Activated T-helper 17 cell treated with anti-CD3 and anti-CD28 coated beads, Interleukin-2, amount 50 U/mL, for 72 hours (primary cell): ENCODE data around the gene F2RL2. TPM values are rescaled to one million over a fixed set of nuclear protein-coding genes. Genes with fewer than 3 reads are reported as not detected.

Experiments used
- ATAC-seq: fragments of 150-1000 bp; cut with Tn5 transposase; replicated peaks from 2 replicates; pipeline ENCODE4 v1.10.0; 2021; ENCODE audit warnings: mild to moderate bottlenecking, moderate library complexity
- H3K27ac Mint-ChIP-seq: one replicate; pipeline ENCODE4 v1.8.0; 2022; ENCODE audit warnings: mixed read lengths
- H3K27me3 Mint-ChIP-seq: one replicate; pipeline ENCODE4 v1.8.0; 2022; ENCODE audit warnings: mixed read lengths
- H3K36me3 Mint-ChIP-seq: one replicate; pipeline ENCODE4 v1.8.0; 2022; ENCODE audit warnings: low read depth, mild to moderate bottlenecking, mixed read lengths
- H3K4me1 Mint-ChIP-seq: one replicate; pipeline ENCODE4 v1.8.0; 2022; ENCODE audit warnings: mixed read lengths
- H3K4me3 Mint-ChIP-seq: one replicate; pipeline ENCODE4 v1.8.0; 2022; ENCODE audit warnings: mild to moderate bottlenecking, mixed read lengths
- H3K9me3 Mint-ChIP-seq: one replicate; pipeline ENCODE4 v1.8.0; 2022; ENCODE audit warnings: mixed read lengths
- total RNA-seq, 2 donors: library from RNA; stranded (reverse); gene quantifications; one replicate each; pipeline ENCODE4 v1.2.3, GENCODE V29; 2022

The F2RL2 gene, protein sequence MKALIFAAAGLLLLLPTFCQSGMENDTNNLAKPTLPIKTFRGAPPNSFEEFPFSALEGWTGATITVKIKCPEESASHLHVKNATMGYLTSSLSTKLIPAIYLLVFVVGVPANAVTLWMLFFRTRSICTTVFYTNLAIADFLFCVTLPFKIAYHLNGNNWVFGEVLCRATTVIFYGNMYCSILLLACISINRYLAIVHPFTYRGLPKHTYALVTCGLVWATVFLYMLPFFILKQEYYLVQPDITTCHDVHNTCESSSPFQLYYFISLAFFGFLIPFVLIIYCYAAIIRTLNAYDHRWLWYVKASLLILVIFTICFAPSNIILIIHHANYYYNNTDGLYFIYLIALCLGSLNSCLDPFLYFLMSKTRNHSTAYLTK
- 1 to 10 TPM in 1 of 2 donors, not detected in 1; 1.1 TPM for total RNA-seq

DNA sequence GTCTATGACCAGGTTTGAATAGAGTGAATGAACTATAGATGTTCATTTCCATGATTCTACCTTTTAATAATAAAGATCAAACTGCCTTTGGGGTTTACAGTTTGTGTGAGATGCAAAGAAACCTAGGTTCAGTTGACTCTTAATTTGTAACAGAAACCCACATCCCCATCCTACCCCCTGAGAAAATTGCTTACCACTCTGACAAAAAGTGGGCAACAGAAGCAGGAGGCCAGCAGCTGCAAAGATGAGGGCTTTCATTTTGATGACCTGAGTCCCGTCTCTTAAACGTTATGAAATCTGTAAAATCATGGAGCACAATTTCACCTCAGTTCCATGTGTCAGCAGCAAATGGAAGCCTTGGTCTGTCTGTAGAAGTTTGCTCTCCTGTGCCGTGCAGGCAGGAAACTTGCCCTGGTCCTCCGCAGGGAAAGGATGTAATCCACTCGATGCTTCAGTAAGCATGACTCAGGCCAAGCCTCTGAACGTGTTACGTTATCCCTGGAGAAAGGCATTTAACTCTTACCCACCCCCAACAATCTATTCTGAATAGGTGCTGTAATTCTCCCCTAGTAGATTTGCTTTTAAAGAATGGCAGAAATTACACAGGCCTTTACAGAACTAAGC lies at the start of gene F2RL2:
Gene F2RL2 (minus strand): TSS at position 431 of the 624 bp plus-strand sequence. CDS start 173 bp downstream, at position 258.
- peaks cover 14% of the 10 kb centered on the region for H3K4me1 Mint-ChIP-seq
- no peaks in the 10 kb centered on the region for H3K9me3 Mint-ChIP-seq
- ATAC-seq, result peak; percentile 31
- H3K36me3 Mint-ChIP-seq, result peaks cover 83% of the 10 kb centered on the region
- peak within 1 kb of the TSS; percentile 55 for H3K27ac Mint-ChIP-seq
- no peaks in the 10 kb centered on the region for H3K27me3 Mint-ChIP-seq
- H3K4me3 Mint-ChIP-seq, result no peak within 1 kb of the TSS

DNA sequence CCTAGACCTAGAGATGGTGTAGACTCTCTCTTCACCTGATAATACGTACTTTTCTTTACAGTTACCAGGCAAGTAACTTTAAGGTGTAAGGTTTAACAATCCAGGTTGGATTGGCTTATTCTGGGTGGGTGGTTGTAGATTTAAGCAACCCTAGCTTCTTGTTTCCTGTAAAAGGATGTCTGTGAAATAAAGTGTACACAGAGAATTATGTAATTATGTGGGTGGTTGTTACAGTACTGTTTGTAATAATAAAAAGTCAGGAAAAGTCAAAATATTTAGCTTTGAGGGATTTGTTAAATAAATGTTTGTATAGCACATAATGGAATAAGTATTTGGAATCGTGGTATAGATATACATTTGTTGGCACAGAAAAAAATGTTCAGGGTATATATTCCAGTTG lies 49.0 kb upstream of the F2RL2 start:
- H3K27me3 Mint-ChIP-seq, result no peaks in the 10 kb centered on the region
- H3K9me3 Mint-ChIP-seq, result no peaks in the 10 kb centered on the region
- no peak overlapping the region for H3K27ac Mint-ChIP-seq
- H3K4me1 Mint-ChIP-seq, result no peaks in the 10 kb centered on the region
- ATAC-seq, result no peak
- peaks cover 99% of the 10 kb centered on the region for H3K36me3 Mint-ChIP-seq
- H3K4me3 Mint-ChIP-seq, result no peak overlapping the region

DNA sequence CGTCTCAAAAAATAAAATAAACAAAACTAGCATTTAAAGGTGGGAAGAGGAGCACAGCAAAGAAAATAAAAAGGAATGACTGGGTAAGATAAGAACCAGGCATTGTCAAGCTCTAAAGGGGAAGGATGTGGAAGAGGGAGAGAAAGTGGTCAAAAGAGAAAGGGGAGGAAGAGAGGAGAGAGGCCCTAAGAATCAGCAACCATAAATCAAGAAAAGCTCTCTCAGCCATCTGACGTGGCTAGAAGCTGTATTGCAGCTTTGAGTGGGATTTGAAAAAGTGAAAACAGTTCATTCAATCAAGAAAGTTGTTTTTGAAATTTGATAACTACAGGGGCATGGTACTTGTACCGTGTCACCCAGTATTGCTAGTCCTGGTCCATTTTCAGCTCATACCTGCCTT lies 47.3 kb upstream of the F2RL2 start:
- H3K9me3 Mint-ChIP-seq, result no peaks in the 10 kb centered on the region
- peaks cover 99% of the 10 kb centered on the region for H3K36me3 Mint-ChIP-seq
- H3K27ac Mint-ChIP-seq, result peak overlapping the region; percentile 23
- no peaks in the 10 kb centered on the region for H3K4me1 Mint-ChIP-seq
- ATAC-seq, result no peak
- no peak overlapping the region for H3K4me3 Mint-ChIP-seq
- H3K27me3 Mint-ChIP-seq, result no peaks in the 10 kb centered on the region

DNA sequence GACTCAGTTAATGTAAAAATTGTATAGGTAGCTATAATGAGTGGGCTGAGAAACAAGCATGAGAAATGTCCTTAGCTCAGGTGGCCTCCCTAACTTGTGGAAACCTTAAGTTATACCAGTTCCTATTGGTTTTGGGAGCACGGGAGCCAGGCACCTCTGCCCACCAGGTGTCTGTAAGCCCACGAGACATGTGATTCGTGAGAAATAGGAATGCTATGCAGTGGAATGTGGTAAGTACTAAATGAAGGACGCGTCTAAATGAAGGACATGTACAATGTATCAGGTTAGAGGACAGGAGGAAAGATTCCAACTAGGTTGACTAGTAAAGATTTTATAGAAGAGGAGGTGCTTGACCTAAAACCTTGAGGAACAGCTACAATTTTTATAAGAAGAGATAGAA lies 46.0 kb upstream of the F2RL2 start:
- no peaks in the 10 kb centered on the region for H3K27me3 Mint-ChIP-seq
- H3K27ac Mint-ChIP-seq, result no peak overlapping the region
- H3K9me3 Mint-ChIP-seq, result no peaks in the 10 kb centered on the region
- ATAC-seq, result no peak
- H3K4me1 Mint-ChIP-seq, result no peaks in the 10 kb centered on the region
- H3K36me3 Mint-ChIP-seq, result peaks cover 99% of the 10 kb centered on the region
- no peak overlapping the region for H3K4me3 Mint-ChIP-seq

DNA sequence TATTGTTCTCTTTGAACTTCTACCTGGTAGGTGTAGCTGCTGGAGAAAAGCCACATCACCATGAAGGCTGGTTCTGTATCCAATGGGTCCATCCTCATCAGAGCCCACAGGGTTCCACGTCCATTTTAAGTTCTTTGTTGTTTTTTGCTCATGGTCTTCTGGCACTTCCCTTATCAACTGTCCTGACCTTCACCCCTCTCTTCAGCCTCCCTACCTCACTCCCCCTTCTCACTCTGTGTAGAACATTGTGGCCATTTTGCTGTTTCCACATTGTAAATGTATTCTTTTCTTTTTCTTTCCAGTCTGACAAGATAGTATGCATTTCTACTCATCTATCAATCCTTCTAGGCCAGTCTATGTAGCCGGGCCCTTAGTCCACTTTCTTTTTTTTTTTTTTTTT lies 44.3 kb upstream of the F2RL2 start:
- Mint-ChIP-seq H3K27me3 (no peaks in the 10 kb centered on the region), H3K9me3 (no peaks in the 10 kb centered on the region), H3K27ac (peak overlapping the region; percentile 18), H3K4me3 (no peak overlapping the region), H3K4me1 (peaks cover 4% of the 10 kb centered on the region), H3K36me3 (peaks cover 99% of the 10 kb centered on the region)
- ATAC-seq, result no peak

DNA sequence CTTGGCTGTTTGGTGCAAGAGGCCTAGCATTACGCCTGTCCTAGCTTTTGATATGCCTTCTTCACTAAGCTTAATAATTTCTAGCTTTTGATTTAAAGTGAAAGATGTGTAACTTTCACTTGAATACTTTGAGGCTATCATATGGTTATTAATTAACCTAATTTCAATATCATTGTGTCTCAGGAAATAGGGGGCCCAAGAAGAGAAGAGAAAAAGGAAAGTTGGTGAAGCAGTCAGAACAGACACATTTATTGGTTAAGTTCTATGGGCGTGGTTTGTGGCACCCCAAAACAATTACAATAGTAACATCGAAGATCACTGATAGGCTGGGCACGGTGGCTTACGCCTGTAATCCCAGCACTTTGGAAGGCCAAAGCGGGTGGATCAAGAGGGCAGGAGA lies 40.9 kb upstream of the F2RL2 start:
- H3K27ac Mint-ChIP-seq, result no peak overlapping the region
- H3K36me3 Mint-ChIP-seq, result peaks cover 97% of the 10 kb centered on the region
- no peak overlapping the region for H3K4me3 Mint-ChIP-seq
- no peaks in the 10 kb centered on the region for H3K27me3 Mint-ChIP-seq
- H3K4me1 Mint-ChIP-seq, result peaks cover 4% of the 10 kb centered on the region
- no peaks in the 10 kb centered on the region for H3K9me3 Mint-ChIP-seq
- no peak for ATAC-seq

DNA sequence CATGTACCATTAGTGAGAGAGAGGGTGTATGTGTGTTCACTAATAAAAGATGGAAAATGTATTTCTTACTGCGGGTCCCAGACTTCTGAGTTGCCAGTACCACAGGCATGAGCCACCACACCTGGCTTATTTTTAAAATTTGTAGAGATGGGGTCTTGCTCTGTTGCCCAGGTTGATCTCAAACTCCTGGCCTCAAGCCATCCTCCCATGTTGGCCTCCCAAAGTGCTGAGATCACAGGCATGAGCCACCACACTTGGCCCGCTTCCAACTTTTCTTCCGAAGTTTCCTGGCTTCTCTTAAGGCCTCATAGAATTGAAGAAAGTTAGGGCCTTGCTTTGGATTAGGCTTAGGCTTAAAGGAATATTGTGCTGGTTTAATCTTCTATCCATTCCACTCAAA lies 40.4 kb upstream of the F2RL2 start:
- H3K27ac Mint-ChIP-seq, result no peak overlapping the region
- H3K4me3 Mint-ChIP-seq, result no peak overlapping the region
- peaks cover 97% of the 10 kb centered on the region for H3K36me3 Mint-ChIP-seq

DNA sequence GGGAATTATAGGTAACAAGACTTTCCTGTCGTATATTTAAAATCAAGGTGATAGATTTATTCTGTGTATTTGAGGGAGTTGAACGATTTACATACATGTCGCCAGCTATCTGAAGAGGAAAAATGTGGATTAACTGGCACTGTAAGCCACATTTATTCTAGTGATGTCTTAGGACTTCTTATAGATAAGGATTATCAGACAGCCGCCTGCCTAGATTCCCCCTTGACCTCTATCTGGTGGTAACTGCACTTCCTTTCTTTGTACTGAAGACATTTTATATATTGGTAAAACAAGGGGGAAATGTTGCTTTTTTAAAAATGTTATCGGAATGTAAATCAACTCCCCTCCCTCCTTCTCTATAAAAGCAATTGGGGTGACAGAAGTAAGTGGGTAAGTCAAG lies 39.3 kb upstream of the F2RL2 start:
- peaks cover 4% of the 10 kb centered on the region for H3K4me1 Mint-ChIP-seq
- no peaks in the 10 kb centered on the region for H3K9me3 Mint-ChIP-seq
- H3K27ac Mint-ChIP-seq, result peak overlapping the region; percentile 25
- H3K4me3 Mint-ChIP-seq, result no peak overlapping the region
- H3K27me3 Mint-ChIP-seq, result no peaks in the 10 kb centered on the region
- ATAC-seq, result no peak
- peaks cover 98% of the 10 kb centered on the region for H3K36me3 Mint-ChIP-seq

More for the DNA sequence above, 40.4 kb upstream of the F2RL2 start:
- Mint-ChIP-seq H3K4me1 (peaks cover 4% of the 10 kb centered on the region), H3K9me3 (no peaks in the 10 kb centered on the region), H3K27me3 (no peaks in the 10 kb centered on the region)
- no peak for ATAC-seq

DNA sequence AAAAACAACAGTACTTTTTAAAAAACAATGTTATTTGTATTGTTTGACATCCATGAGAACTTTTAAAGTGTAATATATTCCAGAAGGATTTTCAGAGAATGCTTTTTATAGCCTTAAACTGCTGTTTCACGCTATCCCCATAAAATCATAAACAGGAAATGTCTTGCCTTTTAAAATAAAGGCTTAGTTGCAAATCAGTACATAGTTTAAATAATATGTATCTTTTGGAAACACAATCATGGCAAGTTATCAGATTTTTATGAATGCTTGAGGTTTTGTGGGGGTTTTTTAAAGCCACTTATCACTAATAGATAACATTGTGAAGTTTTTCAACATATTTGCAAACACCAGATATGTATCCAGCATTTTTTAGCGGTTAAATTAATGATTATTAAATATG lies 37.2 kb upstream of the F2RL2 start:
- peaks cover 98% of the 10 kb centered on the region for H3K36me3 Mint-ChIP-seq
- ATAC-seq, result no peak
- no peaks in the 10 kb centered on the region for H3K9me3 Mint-ChIP-seq
- H3K4me1 Mint-ChIP-seq, result peaks cover 4% of the 10 kb centered on the region
- no peaks in the 10 kb centered on the region for H3K27me3 Mint-ChIP-seq
- no peak overlapping the region for H3K27ac Mint-ChIP-seq
- no peak overlapping the region for H3K4me3 Mint-ChIP-seq

DNA sequence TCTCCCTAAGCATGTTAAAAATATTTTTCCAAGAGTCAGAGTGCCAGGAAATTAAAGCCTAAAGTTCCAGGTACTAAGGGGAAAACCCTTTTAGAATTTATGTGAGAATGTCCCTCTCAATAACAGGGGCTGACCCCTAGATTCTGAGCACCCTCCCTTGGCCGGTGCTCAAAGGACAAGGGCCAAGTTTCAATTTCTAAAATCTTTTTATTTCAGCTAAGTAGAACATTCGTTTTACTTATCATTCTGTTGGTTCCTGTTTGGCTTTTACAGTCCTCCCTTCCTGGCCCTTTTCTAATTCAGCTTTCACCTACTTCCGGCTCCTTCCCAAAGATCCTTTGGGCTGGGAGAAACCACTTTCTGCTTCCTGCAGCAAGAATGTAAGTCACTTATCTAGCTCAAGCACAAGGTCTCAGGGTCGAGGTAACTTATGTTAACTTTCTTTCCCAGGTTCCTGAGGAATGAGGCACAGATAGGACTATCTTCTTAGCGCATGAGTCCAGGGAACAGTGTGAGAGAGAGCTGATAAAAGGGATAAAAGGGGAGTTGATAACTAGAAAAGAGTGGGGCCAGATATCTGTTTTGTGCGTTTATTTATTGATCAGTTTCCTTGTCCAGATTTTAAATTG lies 34.6 kb upstream of the F2RL2 start:
- no peaks in the 10 kb centered on the region for H3K9me3 Mint-ChIP-seq
- ATAC-seq, result no peak
- H3K27me3 Mint-ChIP-seq, result no peaks in the 10 kb centered on the region
- peak overlapping the region; percentile 11 for H3K27ac Mint-ChIP-seq
- H3K4me1 Mint-ChIP-seq, result peaks cover 3% of the 10 kb centered on the region
- peaks cover 98% of the 10 kb centered on the region for H3K36me3 Mint-ChIP-seq
- no peak overlapping the region for H3K4me3 Mint-ChIP-seq

DNA sequence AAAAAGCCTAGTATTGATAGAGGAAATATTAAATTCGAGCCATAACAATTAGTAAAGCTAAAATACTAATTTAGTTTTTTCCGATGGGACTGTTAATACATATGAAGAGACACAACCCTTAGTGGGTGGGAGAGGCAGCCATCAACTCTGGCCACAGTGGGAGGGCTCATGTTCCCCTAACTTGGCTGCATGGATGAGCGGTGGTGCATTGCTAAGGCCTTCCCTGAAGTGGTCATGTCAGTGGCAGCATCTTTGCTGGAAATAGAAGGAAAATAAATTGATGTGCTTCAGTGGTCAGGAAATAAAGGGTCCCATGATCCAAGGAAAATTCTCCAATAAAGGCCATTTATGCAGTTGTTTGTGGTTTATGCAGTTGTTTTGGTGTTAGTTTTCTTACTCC lies 33.9 kb upstream of the F2RL2 start:
- H3K9me3 Mint-ChIP-seq, result no peaks in the 10 kb centered on the region
- H3K27me3 Mint-ChIP-seq, result no peaks in the 10 kb centered on the region
- H3K27ac Mint-ChIP-seq, result peak overlapping the region; percentile 11
- no peak for ATAC-seq
- no peak overlapping the region for H3K4me3 Mint-ChIP-seq
- H3K4me1 Mint-ChIP-seq, result peaks cover 7% of the 10 kb centered on the region
- H3K36me3 Mint-ChIP-seq, result peaks cover 98% of the 10 kb centered on the region

DNA sequence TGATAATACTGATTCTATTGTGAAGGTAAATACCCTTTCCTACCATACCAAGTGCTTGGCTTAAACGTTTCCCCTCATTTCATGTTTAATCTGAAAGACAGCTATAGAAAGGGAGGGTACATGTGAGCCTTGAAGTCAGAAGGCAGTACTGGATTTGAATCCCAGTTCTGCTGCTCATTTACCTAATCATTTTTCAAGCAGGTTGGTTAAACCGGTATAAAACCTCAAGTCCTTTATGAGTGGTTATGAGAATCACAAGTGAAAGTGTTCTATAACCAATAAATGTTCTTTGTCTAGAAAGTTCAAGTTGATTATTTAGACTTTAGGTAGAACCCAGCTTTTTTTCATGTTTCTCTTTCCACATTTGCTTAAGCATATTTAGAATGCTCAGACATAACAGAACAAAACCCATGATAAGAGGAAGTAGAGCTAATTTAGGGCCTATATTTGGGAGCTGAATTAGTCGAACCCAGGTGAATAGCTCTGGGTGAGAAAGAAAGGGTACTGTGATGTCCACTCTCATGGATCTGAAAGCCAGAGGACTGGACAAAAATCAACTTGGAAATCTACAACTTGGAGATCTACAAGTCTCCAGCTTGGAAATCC lies 29.7 kb upstream of the F2RL2 start:
- H3K27me3 Mint-ChIP-seq, result no peaks in the 10 kb centered on the region
- H3K36me3 Mint-ChIP-seq, result peaks cover 95% of the 10 kb centered on the region
- peak; percentile 68 for ATAC-seq
- H3K4me3 Mint-ChIP-seq, result no peak overlapping the region
- H3K4me1 Mint-ChIP-seq, result peaks cover 7% of the 10 kb centered on the region
- peaks cover 10% of the 10 kb centered on the region for H3K9me3 Mint-ChIP-seq
- H3K27ac Mint-ChIP-seq, result peak overlapping the region; percentile 48

DNA sequence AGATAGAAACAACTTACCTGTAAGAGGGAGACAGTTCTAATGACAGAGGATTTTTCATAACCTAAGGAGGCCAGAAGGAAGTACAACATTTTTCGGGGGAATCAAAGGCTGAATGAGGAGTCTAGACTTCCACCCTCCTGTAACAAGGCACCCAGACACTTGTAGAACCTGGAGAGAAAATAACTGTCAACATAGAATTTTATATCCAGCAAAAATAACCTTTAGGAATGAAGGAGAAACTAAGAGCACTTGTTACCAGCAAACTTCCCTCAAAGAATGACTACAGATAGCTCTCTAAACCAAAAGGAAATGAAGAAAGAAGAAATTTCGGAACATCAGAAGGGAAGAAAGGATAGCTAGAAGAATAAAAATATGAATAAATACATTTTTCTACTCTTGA lies 25.9 kb upstream of the F2RL2 start:
- peaks cover 95% of the 10 kb centered on the region for H3K36me3 Mint-ChIP-seq
- peaks cover 10% of the 10 kb centered on the region for H3K9me3 Mint-ChIP-seq
- no peak overlapping the region for H3K4me3 Mint-ChIP-seq
- ATAC-seq, result no peak
- peaks cover 10% of the 10 kb centered on the region for H3K4me1 Mint-ChIP-seq
- H3K27me3 Mint-ChIP-seq, result no peaks in the 10 kb centered on the region
- no peak overlapping the region for H3K27ac Mint-ChIP-seq

DNA sequence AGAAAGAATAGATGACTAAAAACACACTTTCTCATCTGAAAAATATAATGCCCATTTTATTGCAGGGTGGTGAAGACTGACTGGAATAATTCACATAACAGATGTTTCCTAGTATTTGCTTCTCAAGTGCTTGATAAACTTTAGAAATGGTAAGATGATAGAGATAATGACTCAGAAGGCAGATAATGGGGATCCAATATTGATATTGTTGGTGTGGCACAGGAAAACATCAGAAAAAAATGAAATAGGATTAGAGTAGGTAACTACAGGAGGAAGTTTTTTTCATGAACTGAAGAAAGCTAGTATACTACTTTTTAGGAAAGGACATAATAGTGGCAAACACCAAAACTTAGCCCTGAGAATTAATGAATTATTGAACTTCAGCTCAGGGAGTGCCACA lies 20.2 kb upstream of the F2RL2 start:
- Mint-ChIP-seq H3K4me1 (peaks cover 9% of the 10 kb centered on the region), H3K36me3 (peaks cover 100% of the 10 kb centered on the region), H3K27ac (no peak overlapping the region), H3K4me3 (no peak overlapping the region), H3K27me3 (no peaks in the 10 kb centered on the region), H3K9me3 (peaks cover under 1% of the 10 kb centered on the region)
- no peak for ATAC-seq
